Pancreas (tissue), 10 donors: Measurements from ENCODE around the gene MT1E. TPM values are rescaled to one million over a fixed set of nuclear protein-coding genes. Genes with fewer than 3 reads are reported as not detected.
A peak's percentile ranks its signal among the peaks of the same experiment; 100 is the strongest.
"Not testable (repeated sequence)": the region's sequence is repeated elsewhere in the genome, so short reads cannot be mapped to it uniquely, and the experiment has no call there.

Experiments used
- ATAC-seq, 4 donors: fragments of 200-7000 bp; cut with Tn5 transposase; one replicate each; pipeline versions ENCODE4 v1.8.0 to v1.9.1; 2020; ENCODE audit warnings: mild to moderate bottlenecking in 4 of 4, moderate library complexity in 4 of 4
- DNase-seq, 6 donors: peaks; one replicate each; pipeline ENCODE4 v3.0.0-alpha.2; 2020
- FAIRE-seq: peaks from 2 replicates; lab custom pipeline; 2012; peaks lifted over from hg19 to GRCh38; lab: Jason Lieb, UNC
- H3K27ac ChIP-seq, 4 donors: fragments of 200-600 bp; sonication (generic); 1 replicate in 3 of 4; 2 replicates in 1 of 4; pipeline versions ENCODE4 v1.5.0 to v1.8.0; 2020
- H3K27me3 ChIP-seq, 4 donors: fragments of 200-600 bp; one replicate each; pipeline ENCODE4 v1.8.0; 2021
- H3K36me3 ChIP-seq, 3 donors: fragments of 200-600 bp; sonication (generic) in 1 of 3; one replicate each; pipeline versions ENCODE4 v1.5.0 to v1.8.0; 2020 to 2021
- H3K4me1 ChIP-seq, 3 donors: fragments of 200-600 bp; one replicate each; pipeline ENCODE4 v1.8.0; 2021
- H3K4me3 ChIP-seq, 4 donors: fragments of 200-600 bp; sonication (generic) in 2 of 4; one replicate each; pipeline versions ENCODE4 v1.5.0 to v1.8.0; 2020 to 2021
- H3K9me3 ChIP-seq, 4 donors: fragments of 200-600 bp; one replicate each; pipeline ENCODE4 v1.8.0; 2021
- CTCF ChIP-seq, 4 donors: fragments of 200-600 bp; sonication (generic) in 3 of 4; IDR thresholded peaks; one replicate each; pipeline versions ENCODE4 v1.5.0 to v1.8.0; 2021; ENCODE audit warnings: antibody characterized with exemption in 4 of 4
- WGBS, 2 donors: extraction: QIAGEN DNeasy Blood & Tissue Kit; methylation state at CpG; one replicate each; pipeline ENCODE4 v1.1.7; 2013; 5-methylcytosine and 5-hydroxymethylcytosine counted together
- intact Hi-C, 3 donors: fragments of 100-400 bp; cut with DNase I; formaldehyde crosslinking; loops; one replicate each; pipeline versions ENCODE4 v1.11.1 to v1.14.2; 2022
- polyA plus RNA-seq, 2 donors: library from polyadenylated mRNA; stranded (reverse); fragments of 200-250 nt; gene quantifications; one replicate each; pipeline ENCODE4 v1.2.3, GENCODE V29; 2013
- total RNA-seq, 6 donors: library from RNA; stranded (reverse); fragmentation: NEBNext Ultra II Directional in 4 of 6; extraction: Animal tissue kit (Norgen Biotek cat#: 25700) in 4 of 6; gene quantifications; one replicate each; pipeline versions ENCODE4 v1.2.1 to v1.2.4, GENCODE V29; 2021 to 2023
- donor health status: healthy with polysubstance abuse.
- donor health status: DM: no; HTN: no; CAD: no; lungs with moderate emphysema.
- donor health status: DM: no; HTN: no; CAD: no.
- donor health status: control.
- donor health status: control.
- donor health status: Bipolar disorder and iron deficiency.
- donor health status: DM: yes; HTN: yes; CAD: no.
- donor health status: DM: no; HTN: no; CAD: no.
- donor health status: DM: no; HTN: no; CAD: no.
- donor health status: DM: yes; HTN: yes; CAD: no.

The MT1E gene
- total and polyA plus RNA-seq, 8 donors: 36.1 to 646 (median 203) TPM

- no peak for FAIRE-seq
- intact Hi-C loops: no loop called here
- Histone ChIP-seq H3K4me3 (no peak overlapping the region), H3K27ac (no peak overlapping the region), H3K27me3 (no peaks in the 10 kb centered on the region), H3K4me1 (peaks cover 0 to 6% (median 3%) of the 10 kb centered on the region in 3 donors), H3K9me3 (no peaks in the 10 kb centered on the region), H3K36me3 (no peaks in the 10 kb centered on the region)
- peak in 1 of 6 donors; percentile 66 for DNase-seq
- peak in 3 of 4 donors; percentile 18 to 54 (median 49) for TF ChIP-seq CTCF (IDR thresholded peaks at IDR 0.05)
- ATAC-seq: peak in 3 of 4 donors; percentile 22 to 68 (median 54)
- WGBS, 2 donors: 33 to 37% methylated on average over 12 of the region's 12 CpGs
These were observed 48.3 kb downstream of the MT1E start for GRCh38 chr16:56673921-56674320.

- H3K27me3 ChIP-seq: not testable (repeated sequence)
These were observed 49.0 kb downstream of the MT1E start for GRCh38 chr16:56674570-56674969.

GRCh38 chr16:56675685-56676210 is 50.2 kb downstream of the MT1E start:
- 49 to 57% methylated on average over 32 of the region's 32 CpGs for WGBS, 2 donors
- ATAC-seq (no peak), FAIRE-seq (no peak), DNase-seq (no peak)
- H3K27ac ChIP-seq: no peak overlapping the region
- no peaks in the 10 kb centered on the region for H3K9me3 ChIP-seq
- H3K36me3 ChIP-seq: no peaks in the 10 kb centered on the region
- no peak overlapping the region for H3K4me3 ChIP-seq
- H3K4me1 ChIP-seq: peaks cover 0 to 6% (median 6%) of the 10 kb centered on the region in 3 donors
- no peaks in the 10 kb centered on the region for H3K27me3 ChIP-seq
- intact Hi-C loops: no loop called here
- no peak for TF ChIP-seq CTCF (IDR thresholded peaks at IDR 0.05)

More at GRCh38 chr16:56674570-56674969, 49.0 kb downstream of the MT1E start:
- H3K27ac ChIP-seq, H3K4me1 ChIP-seq, H3K36me3 ChIP-seq, ATAC-seq, DNase-seq, H3K4me3 ChIP-seq, intact Hi-C loops, FAIRE-seq, H3K9me3 ChIP-seq: not testable (repeated sequence)
- 83 to 89% methylated on average over 6 of the region's 6 CpGs for WGBS, 2 donors

Other genes with a start within 250 kb of the MT1E start
- gene AMFR, start 200.2 kb upstream of the MT1E start, total RNA-seq: 10 to 100 TPM; 43.9 to 64.2 (median 52.8) TPM
- gene AMFR, start 200.2 kb upstream of the MT1E start, polyA plus RNA-seq: 10 to 100 TPM; 29.2 to 37.4 TPM
- 10 to 100 TPM; 36.1 to 57.6 (median 49.6) TPM for gene NUDT21, start 174.4 kb upstream of the MT1E start, total RNA-seq
- 10 to 100 TPM in 1 of 2 donors, 1 to 10 TPM in 1; 7.9 to 17.8 TPM for gene NUDT21, start 174.4 kb upstream of the MT1E start, polyA plus RNA-seq
- gene OGFOD1, start 174.2 kb upstream of the MT1E start, total RNA-seq: 10 to 100 TPM in 4 of 6 donors, 1 to 10 TPM in 2; 5.9 to 14.0 (median 11.7) TPM
- 1 to 10 TPM; 3.2 to 6.6 TPM for gene OGFOD1, start 174.2 kb upstream of the MT1E start, polyA plus RNA-seq
- 10 to 100 TPM in 5 of 6 donors, 1 to 10 TPM in 1; 10.0 to 19.0 (median 14.5) TPM for gene BBS2, start 105.8 kb upstream of the MT1E start, total RNA-seq
- gene BBS2, start 105.8 kb upstream of the MT1E start, polyA plus RNA-seq: 10 to 100 TPM; 20.7 to 50.4 TPM
- not detected for gene MT4, start 60.7 kb upstream of the MT1E start, total RNA-seq
- not detected for gene MT4, start 60.7 kb upstream of the MT1E start, polyA plus RNA-seq
- gene MT3, start 36.3 kb upstream of the MT1E start, total RNA-seq: under 1 TPM in 2 of 6 donors, not detected in 4; 0.41 to 0.43 TPM
- gene MT3, start 36.3 kb upstream of the MT1E start, polyA plus RNA-seq: 1 to 10 TPM; 1.1 to 4.6 TPM
- gene MT2A, start 17.2 kb upstream of the MT1E start, total RNA-seq: 100 to 1,000 TPM in 3 of 6 donors, 10 to 100 TPM in 3; 71.0 to 389 (median 110) TPM
- 100 to 1,000 TPM; 254 to 495 TPM for gene MT2A, start 17.2 kb upstream of the MT1E start, polyA plus RNA-seq
- 10 to 100 TPM in 4 of 6 donors, 1 to 10 TPM in 2; 8.3 to 28.8 (median 11.9) TPM for gene MT1M, start 6.9 kb downstream of the MT1E start, total RNA-seq
- gene MT1M, start 6.9 kb downstream of the MT1E start, polyA plus RNA-seq: 10 to 100 TPM; 29.7 to 34.6 TPM
- 1 to 10 TPM; 1.6 to 6.6 (median 4.0) TPM for gene MT1A, start 12.9 kb downstream of the MT1E start, total RNA-seq
- gene MT1A, start 12.9 kb downstream of the MT1E start, polyA plus RNA-seq: 10 to 100 TPM; 15.0 to 66.7 TPM
- gene MT1B, start 26.1 kb downstream of the MT1E start, total RNA-seq: not detected
- gene MT1B, start 26.1 kb downstream of the MT1E start, polyA plus RNA-seq: not detected
- gene MT1F, start 32.2 kb downstream of the MT1E start, total RNA-seq: 100 to 1,000 TPM in 1 of 6 donors, 10 to 100 TPM in 5; 29.1 to 119 (median 44.7) TPM
- 100 to 1,000 TPM in 1 of 2 donors, 10 to 100 TPM in 1; 94.6 to 201 TPM for gene MT1F, start 32.2 kb downstream of the MT1E start, polyA plus RNA-seq
- 100 to 1,000 TPM in 4 of 6 donors, 10 to 100 TPM in 2; 76.9 to 766 (median 150) TPM for gene MT1G, start 42.3 kb downstream of the MT1E start, total RNA-seq
- gene MT1G, start 42.3 kb downstream of the MT1E start, polyA plus RNA-seq: 100 to 1,000 TPM; 496 to 753 TPM
- 100 to 1,000 TPM in 1 of 6 donors, 10 to 100 TPM in 4, 1 to 10 TPM in 1; 8.3 to 106 (median 21.0) TPM for gene MT1H, start 44.0 kb downstream of the MT1E start, total RNA-seq
- 10 to 100 TPM; 14.9 to 71.1 TPM for gene MT1H, start 44.0 kb downstream of the MT1E start, polyA plus RNA-seq
- gene MT1X, start 56.7 kb downstream of the MT1E start, total RNA-seq: 100 to 1,000 TPM in 5 of 6 donors, 10 to 100 TPM in 1; 56.1 to 474 (median 227) TPM
- 100 to 1,000 TPM; 571 to 992 TPM for gene MT1X, start 56.7 kb downstream of the MT1E start, polyA plus RNA-seq
- 10 to 100 TPM; 13.1 to 31.4 (median 19.4) TPM for gene NUP93, start 104.3 kb downstream of the MT1E start, total RNA-seq
- gene NUP93, start 104.3 kb downstream of the MT1E start, polyA plus RNA-seq: 10 to 100 TPM; 22.4 to 26.4 TPM
- gene SLC12A3, start 239.4 kb downstream of the MT1E start, total RNA-seq: under 1 TPM in 5 of 6 donors, not detected in 1; 0.05 to 0.12 (median 0.08) TPM
- gene SLC12A3, start 239.4 kb downstream of the MT1E start, polyA plus RNA-seq: under 1 TPM; 0.04 to 0.05 TPM